ENCODE measurements around the gene PDZRN3. TPM values are rescaled to one million over a fixed set of nuclear protein-coding genes. Genes with fewer than 3 reads are reported as not detected.

The PDZRN3 gene
- total and polyA plus RNA-seq, 2 experiments from 2014 or later, result 42.9 to 60.5 TPM

DNA sequence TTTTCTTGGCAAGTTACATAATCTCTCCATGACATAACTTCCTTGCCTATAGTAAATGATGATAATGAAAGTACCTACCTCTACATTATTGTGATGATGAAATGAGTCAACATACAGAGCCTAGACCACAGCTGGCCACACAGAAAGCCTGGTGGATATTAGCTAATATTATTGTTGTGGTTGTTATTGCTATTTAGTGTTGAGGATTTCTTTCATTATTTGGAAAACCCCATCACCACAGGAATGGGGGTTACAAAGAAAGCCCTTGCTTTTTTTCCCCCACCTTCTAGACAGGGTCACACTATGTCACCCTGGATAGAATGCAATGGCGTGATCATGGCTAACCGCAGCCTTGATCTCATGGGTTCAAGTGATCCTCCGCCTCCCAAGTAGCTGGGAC lies 125.0 kb downstream of the PDZRN3 start:
- peaks cover 12% of the 10 kb centered on the region for H4K20me1 ChIP-seq (ENCODE audit: insufficient read depth, poor library complexity, severe bottlenecking)
- H3K27me3 ChIP-seq, result no peaks in the 10 kb centered on the region
- peaks cover 79% of the 10 kb centered on the region for H3K79me2 ChIP-seq
- H3K36me3 ChIP-seq (replicated peaks; ENCODE audit: insufficient read depth, low read depth), result no peaks in the 10 kb centered on the region
- DNase-seq (ENCODE audit: low spot score), result no peak
- H3K9me2 ChIP-seq (replicated peaks; ENCODE audit: insufficient read depth), result no peaks in the 10 kb centered on the region
- no peaks in the 10 kb centered on the region for H3K9me3 ChIP-seq (ENCODE audit: low read depth)
- WGBS (ENCODE audit: low lambda C conversion rate, missing lambda C conversion rate), result 97% methylated on average over 3 of the region's 3 CpGs
- no peak overlapping the region for H3K4me3 ChIP-seq
- H3K4me2 ChIP-seq, result no peak overlapping the region
- H2AFZ ChIP-seq, result no peak overlapping the region
- H3K4me1 ChIP-seq (ENCODE audit: insufficient read depth), result peaks cover 10% of the 10 kb centered on the region
- TF ChIP-seq, protein P1, sequence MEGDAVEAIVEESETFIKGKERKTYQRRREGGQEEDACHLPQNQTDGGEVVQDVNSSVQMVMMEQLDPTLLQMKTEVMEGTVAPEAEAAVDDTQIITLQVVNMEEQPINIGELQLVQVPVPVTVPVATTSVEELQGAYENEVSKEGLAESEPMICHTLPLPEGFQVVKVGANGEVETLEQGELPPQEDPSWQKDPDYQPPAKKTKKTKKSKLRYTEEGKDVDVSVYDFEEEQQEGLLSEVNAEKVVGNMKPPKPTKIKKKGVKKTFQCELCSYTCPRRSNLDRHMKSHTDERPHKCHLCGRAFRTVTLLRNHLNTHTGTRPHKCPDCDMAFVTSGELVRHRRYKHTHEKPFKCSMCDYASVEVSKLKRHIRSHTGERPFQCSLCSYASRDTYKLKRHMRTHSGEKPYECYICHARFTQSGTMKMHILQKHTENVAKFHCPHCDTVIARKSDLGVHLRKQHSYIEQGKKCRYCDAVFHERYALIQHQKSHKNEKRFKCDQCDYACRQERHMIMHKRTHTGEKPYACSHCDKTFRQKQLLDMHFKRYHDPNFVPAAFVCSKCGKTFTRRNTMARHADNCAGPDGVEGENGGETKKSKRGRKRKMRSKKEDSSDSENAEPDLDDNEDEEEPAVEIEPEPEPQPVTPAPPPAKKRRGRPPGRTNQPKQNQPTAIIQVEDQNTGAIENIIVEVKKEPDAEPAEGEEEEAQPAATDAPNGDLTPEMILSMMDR (IDR thresholded peaks at IDR 0.05; ENCODE audit: poor library complexity), result no peak
- no peak overlapping the region for H3K27ac ChIP-seq

DNA sequence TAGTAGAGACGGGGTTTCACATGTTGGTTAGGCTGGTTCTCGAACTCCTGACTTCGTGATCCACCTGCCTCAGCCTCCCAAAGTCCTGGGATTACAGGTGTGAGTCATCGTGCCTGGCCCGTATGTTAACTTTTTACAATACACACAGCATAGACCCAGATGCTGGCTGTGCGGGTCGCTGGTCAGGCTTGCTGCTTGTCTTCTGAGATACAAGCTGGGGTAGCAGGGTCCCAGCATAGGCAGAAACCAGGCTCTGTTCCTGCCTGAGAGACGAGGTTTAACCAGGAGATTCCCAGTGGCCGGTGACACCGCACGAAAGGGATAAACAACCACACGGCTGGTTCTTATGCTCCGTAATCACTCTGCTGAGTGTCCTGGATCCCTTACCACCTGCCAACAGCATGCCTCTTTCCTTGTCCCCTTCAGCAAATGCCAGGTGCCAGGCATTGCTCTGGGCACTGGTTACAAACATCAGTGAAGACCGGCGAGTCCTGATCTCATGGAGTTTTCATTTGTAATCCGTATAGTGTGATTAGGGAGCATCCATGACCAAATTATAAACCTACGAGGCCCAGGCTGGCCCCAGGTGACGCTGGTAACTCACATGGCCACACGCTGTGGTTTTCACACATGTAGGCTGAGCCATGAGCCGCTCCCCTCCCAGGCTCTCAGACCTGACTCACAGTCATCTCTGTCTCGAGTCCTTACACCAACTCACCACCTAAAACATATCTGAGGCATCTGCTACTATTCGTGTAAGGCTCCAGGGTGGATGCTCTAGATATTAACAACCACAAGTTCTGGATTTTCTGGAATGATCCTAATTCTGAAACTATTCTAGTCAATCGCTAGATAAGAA lies 125.7 kb downstream of the PDZRN3 start:
- no peak overlapping the region for H2AFZ ChIP-seq
- H3K4me1 ChIP-seq (ENCODE audit: insufficient read depth), result peaks cover 8% of the 10 kb centered on the region
- no peak overlapping the region for H3K4me2 ChIP-seq
- 93% methylated on average over 23 of the region's 23 CpGs for WGBS (ENCODE audit: low lambda C conversion rate, missing lambda C conversion rate)
- H3K9me3 ChIP-seq (ENCODE audit: low read depth), result no peaks in the 10 kb centered on the region
- H3K79me2 ChIP-seq, result peaks cover 79% of the 10 kb centered on the region
- DNase-seq (ENCODE audit: low spot score), result no peak
- H3K36me3 ChIP-seq (replicated peaks; ENCODE audit: insufficient read depth, low read depth), result no peaks in the 10 kb centered on the region
- no peak overlapping the region for H3K27ac ChIP-seq
- H3K9me2 ChIP-seq (replicated peaks; ENCODE audit: insufficient read depth), result no peaks in the 10 kb centered on the region
- H4K20me1 ChIP-seq (ENCODE audit: insufficient read depth, poor library complexity, severe bottlenecking), result peaks cover 14% of the 10 kb centered on the region
- TF ChIP-seq EZH2phosphoT487 (IDR thresholded peaks at IDR 0.05; ENCODE audit: low read depth, severe bottlenecking, unreplicated experiment), result no peak
- no peak for TF ChIP-seq EZH2 (IDR thresholded peaks at IDR 0.05; ENCODE audit: borderline replicate concordance)
- TF ChIP-seq, protein P1 (IDR thresholded peaks at IDR 0.05; ENCODE audit: poor library complexity), result no peak
- no peak overlapping the region for H3K4me3 ChIP-seq
- no peaks in the 10 kb centered on the region for H3K27me3 ChIP-seq

DNA sequence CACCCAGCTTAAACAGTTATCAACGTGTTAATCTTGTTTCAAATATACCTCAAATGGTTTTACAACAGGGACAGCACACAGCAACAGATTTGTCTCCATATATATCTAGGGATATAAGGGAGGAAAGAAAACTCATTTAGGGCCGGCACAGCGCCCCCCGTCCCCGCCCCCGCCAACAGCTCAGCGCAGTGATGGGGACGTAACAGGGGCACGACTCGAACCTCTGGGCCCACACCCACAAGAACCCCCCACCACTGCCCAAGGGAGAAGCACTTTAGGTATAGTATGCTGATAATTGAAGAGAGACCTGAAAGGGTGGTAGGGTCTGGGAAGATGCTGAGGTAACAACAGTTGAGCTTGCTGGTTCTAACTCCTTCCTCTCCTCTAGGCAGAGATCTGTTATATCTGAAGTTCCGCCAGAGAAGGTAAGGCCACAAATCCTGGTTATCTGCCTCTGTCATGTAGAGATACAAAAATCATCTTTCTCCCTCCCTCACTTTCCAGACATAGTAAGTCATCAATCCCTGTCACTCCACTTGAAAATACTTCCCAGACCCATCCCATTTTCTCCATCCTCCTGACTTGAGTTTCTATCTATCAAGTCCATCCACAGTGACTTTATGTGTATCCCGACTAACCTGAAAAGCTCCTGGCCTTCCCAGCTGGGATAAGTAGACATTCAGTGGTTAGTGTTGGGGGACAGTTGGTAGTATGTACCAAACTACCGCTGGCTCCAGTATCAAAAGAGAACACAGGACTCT lies 126.9 kb downstream of the PDZRN3 start:
- Histone ChIP-seq H3K27me3 (no peaks in the 10 kb centered on the region), H3K27ac (no peak overlapping the region), H3K4me2 (no peak overlapping the region), H2AFZ (no peak overlapping the region), H3K36me3 (replicated peaks; ENCODE audit: insufficient read depth, low read depth) (no peaks in the 10 kb centered on the region), H3K9me3 (ENCODE audit: low read depth) (no peaks in the 10 kb centered on the region), H3K4me1 (ENCODE audit: insufficient read depth) (no peaks in the 10 kb centered on the region), H3K79me2 (peaks cover 83% of the 10 kb centered on the region), H3K4me3 (no peak overlapping the region), H3K9me2 (replicated peaks; ENCODE audit: insufficient read depth) (no peaks in the 10 kb centered on the region), H4K20me1 (ENCODE audit: insufficient read depth, poor library complexity, severe bottlenecking) (peaks cover 14% of the 10 kb centered on the region)
- WGBS (ENCODE audit: low lambda C conversion rate, missing lambda C conversion rate), result 86% methylated on average over 13 of the region's 13 CpGs
- no peak for DNase-seq (ENCODE audit: low spot score)
- TF ChIP-seq, protein P1 (IDR thresholded peaks at IDR 0.05; ENCODE audit: poor library complexity), result no peak
- TF ChIP-seq EZH2 (IDR thresholded peaks at IDR 0.05; ENCODE audit: borderline replicate concordance) (no peak), EZH2phosphoT487 (IDR thresholded peaks at IDR 0.05; ENCODE audit: low read depth, severe bottlenecking, unreplicated experiment) (no peak)
